HL-60 (cell line): Measurements from ENCODE around the gene SLC2A4RG.

Experiments used
- CTCF ChIP-seq: IDR thresholded peaks from one replicate; pipeline ENCODE4 v1.5.1; 2011; ENCODE audit warnings: low read length, control low read depth, inconsistent platforms; ENCODE audit not compliant: insufficient read depth
- POLR2AphosphoS5 ChIP-seq: IDR thresholded peaks from 2 replicates; pipeline ENCODE4 v1.6.1; 2012; ENCODE audit warnings: low read depth
- REST ChIP-seq: IDR thresholded peaks from 2 replicates; pipeline ENCODE4 v1.6.1; 2012; ENCODE audit warnings: low read depth; ENCODE audit not compliant: insufficient replicate concordance
- SPI1 ChIP-seq: IDR thresholded peaks from 2 replicates; pipeline ENCODE4 v1.6.1; 2012; ENCODE audit warnings: low read depth, mild to moderate bottlenecking, borderline replicate concordance

GRCh38 chr20:63787749-63788148 lies 48.2 kb downstream of the SLC2A4RG start:
- no peak for TF ChIP-seq CTCF
- TF ChIP-seq REST = no peak
- TF ChIP-seq POLR2AphosphoS5 = no peak
- no peak for TF ChIP-seq SPI1
